Left ventricle myocardium inferior (tissue), 1 donor: ENCODE results near the gene API5. TPM values are rescaled to one million over a fixed set of nuclear protein-coding genes. Genes with fewer than 3 reads are reported as not detected.

Experiments
- DNase-seq: peaks from one replicate; pipeline ENCODE4 v3.0.0-alpha.2; 2020
- H3K27ac ChIP-seq: fragments of 200-600 bp; replicated peaks from 2 replicates; pipeline ENCODE4 v1.8.0; 2021
- H3K27me3 ChIP-seq: fragments of 200-600 bp; 2 replicates; pipeline ENCODE4 v1.8.0; 2021; ENCODE audit warnings: low read depth
- H3K36me3 ChIP-seq: fragments of 200-600 bp; 2 replicates; pipeline ENCODE4 v1.8.0; 2021
- H3K4me1 ChIP-seq: fragments of 200-600 bp; 2 replicates; pipeline ENCODE4 v1.8.0; 2021
- H3K4me3 ChIP-seq: fragments of 200-600 bp; 2 replicates; pipeline ENCODE4 v1.8.0; 2021; ENCODE audit warnings: mild to moderate bottlenecking, moderate library complexity
- H3K9me3 ChIP-seq: fragments of 200-600 bp; replicated peaks from 2 replicates; pipeline ENCODE4 v1.8.0; 2021
- CTCF ChIP-seq: fragments of 200-600 bp; IDR thresholded peaks from 2 replicates; pipeline ENCODE4 v1.8.0; 2021; ENCODE audit warnings: antibody characterized with exemption, mild to moderate bottlenecking, borderline replicate concordance
- intact Hi-C: fragments of 100-400 bp; cut with micrococcal nuclease; formaldehyde crosslinking; loops from one replicate; pipeline ENCODE4 v1.11.0; 2022
- total RNA-seq: library from RNA; stranded (reverse); fragmentation: NEBNext Ultra II Directional; extraction: Animal tissue kit (Norgen Biotek cat#: 25700); gene quantifications from one replicate; pipeline ENCODE4 v1.2.1, GENCODE V29; 2021
- donor health status: DM: no; HTN: yes; CAD: no; lungs with severe emphysema.

The API5 gene
- total RNA-seq, 1 donor from 2014 or later: 38.8 TPM

DNA sequence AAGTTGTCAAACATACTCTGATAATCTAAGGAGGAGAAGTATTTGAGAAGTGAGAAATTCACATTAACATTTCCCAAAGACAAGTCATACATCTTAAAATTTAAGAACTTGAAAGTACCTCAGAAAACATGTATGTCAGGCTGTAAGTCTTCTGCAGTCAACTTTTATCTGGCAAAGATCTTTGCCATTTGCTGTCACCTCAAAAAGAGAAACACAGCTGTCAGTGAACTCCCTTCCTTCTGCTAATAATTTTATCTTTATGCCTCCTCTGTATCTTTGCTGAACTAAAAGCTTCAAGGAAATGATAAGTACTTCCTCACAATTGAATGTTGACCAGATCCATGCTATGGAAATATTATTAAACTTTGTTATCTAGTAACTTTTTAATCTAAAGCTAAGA, 65.6 kb downstream of the API5 start:
- TF ChIP-seq CTCF: no peak
- DNase-seq: no peak
- no peaks in the 10 kb centered on the region for H3K9me3 ChIP-seq
- H3K27me3 ChIP-seq: no peaks in the 10 kb centered on the region
- H3K4me3 ChIP-seq: no peak overlapping the region
- H3K4me1 ChIP-seq: peaks cover 7% of the 10 kb centered on the region
- no peak overlapping the region for H3K27ac ChIP-seq
- peaks cover 8% of the 10 kb centered on the region for H3K36me3 ChIP-seq
- intact Hi-C loops: no loop called here

GRCh38 chr11:43378897-43379296, 67.1 kb downstream of the API5 start:
- Histone ChIP-seq H3K27me3 (no peaks in the 10 kb centered on the region), H3K4me3 (no peak overlapping the region), H3K9me3 (no peaks in the 10 kb centered on the region), H3K27ac (no peak overlapping the region), H3K4me1 (peaks cover 7% of the 10 kb centered on the region), H3K36me3 (peaks cover 8% of the 10 kb centered on the region)
- DNase-seq: no peak
- no peak for TF ChIP-seq CTCF
- intact Hi-C loops: no loop called here

GRCh38 chr11:43381802-43382201, 70.0 kb downstream of the API5 start:
- Histone ChIP-seq H3K4me3 (no peak overlapping the region), H3K27me3 (no peaks in the 10 kb centered on the region), H3K27ac (no peak overlapping the region), H3K36me3 (peaks cover 12% of the 10 kb centered on the region), H3K4me1 (peaks cover 6% of the 10 kb centered on the region), H3K9me3 (no peaks in the 10 kb centered on the region)
- no peak for DNase-seq
- TF ChIP-seq CTCF: no peak
- intact Hi-C loops: no loop called here

GRCh38 chr11:43382614-43383013, 70.8 kb downstream of the API5 start:
- no peaks in the 10 kb centered on the region for H3K9me3 ChIP-seq
- peaks cover 15% of the 10 kb centered on the region for H3K36me3 ChIP-seq
- H3K4me3 ChIP-seq: no peak overlapping the region
- H3K4me1 ChIP-seq: no peaks in the 10 kb centered on the region
- H3K27ac ChIP-seq: no peak overlapping the region
- TF ChIP-seq CTCF: no peak
- intact Hi-C loops: no loop called here
- DNase-seq: no peak
- no peaks in the 10 kb centered on the region for H3K27me3 ChIP-seq

DNA sequence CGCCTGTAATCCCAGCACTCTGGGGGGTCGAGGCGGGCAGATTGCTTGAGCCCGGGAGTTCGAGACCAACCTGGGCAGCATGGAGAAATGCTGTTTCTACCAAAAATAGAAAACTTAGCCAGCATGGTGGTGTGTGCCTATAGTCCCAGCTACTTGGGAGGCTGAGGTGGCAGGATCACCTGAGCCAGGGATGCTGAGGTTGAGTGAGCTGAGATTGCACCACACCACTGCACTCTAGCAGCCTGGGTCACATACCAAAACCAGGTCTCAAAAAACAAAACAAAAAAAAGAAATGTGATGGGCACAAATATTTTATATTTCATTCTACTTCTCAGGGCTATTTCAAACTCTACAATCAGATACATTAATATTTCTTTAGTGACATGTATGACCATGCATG, 72.6 kb downstream of the API5 start:
- Histone ChIP-seq H3K9me3 (no peaks in the 10 kb centered on the region), H3K4me3 (no peak overlapping the region), H3K36me3 (peaks cover 17% of the 10 kb centered on the region), H3K4me1 (no peaks in the 10 kb centered on the region), H3K27me3 (no peaks in the 10 kb centered on the region), H3K27ac (no peak overlapping the region)
- intact Hi-C loops: no loop called here
- no peak for DNase-seq
- no peak for TF ChIP-seq CTCF

GRCh38 chr11:43392713-43393112, 80.9 kb downstream of the API5 start:
- Histone ChIP-seq H3K9me3 (no peaks in the 10 kb centered on the region), H3K36me3 (peaks cover 72% of the 10 kb centered on the region), H3K4me1 (peaks cover 12% of the 10 kb centered on the region), H3K4me3 (no peak overlapping the region), H3K27me3 (no peaks in the 10 kb centered on the region), H3K27ac (no peak overlapping the region)
- no peak for TF ChIP-seq CTCF
- intact Hi-C loops: no loop called here
- no peak for DNase-seq
